ENCODE results near the gene JAG1.
A peak's percentile ranks its signal among the peaks of the same experiment; 100 is the strongest.

Gene JAG1

GRCh38 chr20:10605547-10606195 is 68.1 kb downstream of the JAG1 start:
- no peak for TF ChIP-seq CTCF (IDR thresholded peaks at IDR 0.05; ENCODE audit: low read length, missing control alignments)
- DNase-seq (ENCODE audit: low read depth) = no peak
- no peak overlapping the region for H3K4me3 ChIP-seq (replicated peaks; ENCODE audit: low read depth, low read length)

- H3K4me3 ChIP-seq (replicated peaks; ENCODE audit: low read depth, low read length) = no peak overlapping the region
- no peak for DNase-seq (ENCODE audit: low read depth)
- TF ChIP-seq CTCF (IDR thresholded peaks at IDR 0.05; ENCODE audit: low read length, missing control alignments) = no peak
Measured at GRCh38 chr20:10604865-10605440, 68.8 kb downstream of the JAG1 start.

- no peak for TF ChIP-seq CTCF (IDR thresholded peaks at IDR 0.05; ENCODE audit: low read length, missing control alignments)
- no peak overlapping the region for H3K4me3 ChIP-seq (replicated peaks; ENCODE audit: low read depth, low read length)
- peak; percentile 94 for DNase-seq (ENCODE audit: low read depth)
Measured at GRCh38 chr20:10603971-10604864, 69.6 kb downstream of the JAG1 start.

- DNase-seq (ENCODE audit: low read depth) = no peak
- TF ChIP-seq CTCF (IDR thresholded peaks at IDR 0.05; ENCODE audit: low read length, missing control alignments) = no peak
- no peak overlapping the region for H3K4me3 ChIP-seq (replicated peaks; ENCODE audit: low read depth, low read length)
Measured at GRCh38 chr20:10603378-10603777, 70.4 kb downstream of the JAG1 start.

- no peak overlapping the region for H3K4me3 ChIP-seq (replicated peaks; ENCODE audit: low read depth, low read length)
- no peak for DNase-seq (ENCODE audit: low read depth)
- no peak for TF ChIP-seq CTCF (IDR thresholded peaks at IDR 0.05; ENCODE audit: low read length, missing control alignments)
Measured at GRCh38 chr20:10602221-10602871, 71.5 kb downstream of the JAG1 start.

- no peak overlapping the region for H3K4me3 ChIP-seq (replicated peaks; ENCODE audit: low read depth, low read length)
- TF ChIP-seq CTCF (IDR thresholded peaks at IDR 0.05; ENCODE audit: low read length, missing control alignments) = no peak
Measured at GRCh38 chr20:10597637-10598036, 76.2 kb downstream of the JAG1 start.

More at GRCh38 chr20:10597637-10598036, 76.2 kb downstream of the JAG1 start:
- no peak for DNase-seq (ENCODE audit: low read depth)
